ENCODE data around the gene TMEM91.

Gene TMEM91

DNA sequence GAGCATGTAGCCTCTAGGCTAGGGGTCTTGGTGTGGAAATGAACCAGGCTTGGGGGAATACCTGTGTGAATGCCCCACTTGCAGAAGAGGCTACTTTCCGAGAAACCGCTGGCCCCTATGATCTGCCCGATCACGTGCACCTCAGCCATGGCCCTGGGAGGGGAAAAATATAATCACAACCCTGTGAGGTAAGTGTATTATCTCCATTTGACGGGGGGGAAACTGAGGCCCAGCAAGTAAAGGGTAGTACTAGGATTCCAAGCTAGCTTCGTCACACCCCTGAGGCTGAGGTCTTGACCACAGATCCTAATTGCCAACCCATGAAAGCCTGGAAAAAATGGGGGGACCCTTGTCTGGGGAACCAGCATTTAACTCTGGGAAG is 13.0 kb upstream of the TMEM91 start:
- no peaks in the 10 kb centered on the region for H3K36me3 Mint-ChIP-seq (ENCODE audit: low read depth)
- H3K4me1 Mint-ChIP-seq = peaks cover 9% of the 10 kb centered on the region
- TF ChIP-seq, protein P1, sequence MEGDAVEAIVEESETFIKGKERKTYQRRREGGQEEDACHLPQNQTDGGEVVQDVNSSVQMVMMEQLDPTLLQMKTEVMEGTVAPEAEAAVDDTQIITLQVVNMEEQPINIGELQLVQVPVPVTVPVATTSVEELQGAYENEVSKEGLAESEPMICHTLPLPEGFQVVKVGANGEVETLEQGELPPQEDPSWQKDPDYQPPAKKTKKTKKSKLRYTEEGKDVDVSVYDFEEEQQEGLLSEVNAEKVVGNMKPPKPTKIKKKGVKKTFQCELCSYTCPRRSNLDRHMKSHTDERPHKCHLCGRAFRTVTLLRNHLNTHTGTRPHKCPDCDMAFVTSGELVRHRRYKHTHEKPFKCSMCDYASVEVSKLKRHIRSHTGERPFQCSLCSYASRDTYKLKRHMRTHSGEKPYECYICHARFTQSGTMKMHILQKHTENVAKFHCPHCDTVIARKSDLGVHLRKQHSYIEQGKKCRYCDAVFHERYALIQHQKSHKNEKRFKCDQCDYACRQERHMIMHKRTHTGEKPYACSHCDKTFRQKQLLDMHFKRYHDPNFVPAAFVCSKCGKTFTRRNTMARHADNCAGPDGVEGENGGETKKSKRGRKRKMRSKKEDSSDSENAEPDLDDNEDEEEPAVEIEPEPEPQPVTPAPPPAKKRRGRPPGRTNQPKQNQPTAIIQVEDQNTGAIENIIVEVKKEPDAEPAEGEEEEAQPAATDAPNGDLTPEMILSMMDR (IDR thresholded peaks at IDR 0.05; ENCODE audit: unreplicated experiment in 3 of 3) = no peak
- no peaks in the 10 kb centered on the region for H3K9me3 Mint-ChIP-seq
- no peaks in the 10 kb centered on the region for H3K27me3 Mint-ChIP-seq (ENCODE audit: low read depth)
- H3K4me3 Mint-ChIP-seq = peak overlapping the region; percentile 89 to 98 (median 94)
- peak overlapping the region; percentile 98 to 100 (median 99) for H3K27ac Mint-ChIP-seq

DNA sequence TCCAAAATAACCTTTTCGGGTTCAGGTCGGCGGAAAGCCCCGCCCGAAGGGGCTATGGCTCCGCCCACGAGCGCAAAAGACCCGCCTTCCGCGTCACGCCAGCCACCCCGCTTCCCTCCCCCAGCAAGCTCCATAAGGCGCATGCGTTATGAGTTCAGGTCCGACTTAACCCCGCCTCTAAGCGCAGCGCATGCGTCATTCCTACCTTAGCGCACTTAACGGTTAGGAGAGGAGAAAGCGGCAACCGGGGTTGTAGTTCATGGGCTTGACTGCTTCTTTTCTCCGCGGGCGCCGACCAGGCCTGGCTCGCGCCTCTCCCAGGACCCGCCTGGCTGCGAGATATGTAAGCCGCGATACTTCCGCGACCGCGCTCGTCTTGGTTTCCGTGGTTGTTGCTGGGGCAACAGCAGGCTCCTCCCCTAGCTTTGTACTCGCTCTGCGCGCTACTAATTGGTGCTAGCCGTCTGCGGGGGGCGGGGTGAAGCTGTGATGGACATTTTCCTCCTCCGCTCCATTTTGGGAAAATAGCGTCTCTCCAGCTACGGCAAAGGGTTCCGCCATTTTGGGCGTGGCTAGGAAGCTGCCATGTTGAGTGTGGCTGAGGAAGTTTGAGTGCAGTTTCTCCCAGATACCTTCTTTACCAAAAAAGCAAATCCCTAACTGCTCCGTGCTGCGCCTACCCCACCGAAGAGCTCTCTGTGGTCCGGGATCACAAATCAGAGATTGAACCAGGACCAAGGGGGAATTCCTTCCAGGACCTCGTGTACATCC is 12.4 kb upstream of the TMEM91 start, which contains the start of gene B9D2:
Gene B9D2 (minus strand): TSS at position 397 of the 771 bp plus-strand sequence. CDS start 630 bp downstream, outside the sequence.
- no peaks in the 10 kb centered on the region for H3K27me3 Mint-ChIP-seq (ENCODE audit: low read depth)
- no peaks in the 10 kb centered on the region for H3K36me3 Mint-ChIP-seq (ENCODE audit: low read depth)
- H3K27ac Mint-ChIP-seq = peak within 1 kb of the TSS; percentile 98 to 100 (median 99)
- H3K4me3 Mint-ChIP-seq = peak within 1 kb of the TSS; percentile 89 to 98 (median 94)
- peaks cover 9% of the 10 kb centered on the region for H3K4me1 Mint-ChIP-seq
- H3K9me3 Mint-ChIP-seq = no peaks in the 10 kb centered on the region
- TF ChIP-seq, protein P1 (IDR thresholded peaks at IDR 0.05; ENCODE audit: unreplicated experiment in 3 of 3) = no peak

DNA sequence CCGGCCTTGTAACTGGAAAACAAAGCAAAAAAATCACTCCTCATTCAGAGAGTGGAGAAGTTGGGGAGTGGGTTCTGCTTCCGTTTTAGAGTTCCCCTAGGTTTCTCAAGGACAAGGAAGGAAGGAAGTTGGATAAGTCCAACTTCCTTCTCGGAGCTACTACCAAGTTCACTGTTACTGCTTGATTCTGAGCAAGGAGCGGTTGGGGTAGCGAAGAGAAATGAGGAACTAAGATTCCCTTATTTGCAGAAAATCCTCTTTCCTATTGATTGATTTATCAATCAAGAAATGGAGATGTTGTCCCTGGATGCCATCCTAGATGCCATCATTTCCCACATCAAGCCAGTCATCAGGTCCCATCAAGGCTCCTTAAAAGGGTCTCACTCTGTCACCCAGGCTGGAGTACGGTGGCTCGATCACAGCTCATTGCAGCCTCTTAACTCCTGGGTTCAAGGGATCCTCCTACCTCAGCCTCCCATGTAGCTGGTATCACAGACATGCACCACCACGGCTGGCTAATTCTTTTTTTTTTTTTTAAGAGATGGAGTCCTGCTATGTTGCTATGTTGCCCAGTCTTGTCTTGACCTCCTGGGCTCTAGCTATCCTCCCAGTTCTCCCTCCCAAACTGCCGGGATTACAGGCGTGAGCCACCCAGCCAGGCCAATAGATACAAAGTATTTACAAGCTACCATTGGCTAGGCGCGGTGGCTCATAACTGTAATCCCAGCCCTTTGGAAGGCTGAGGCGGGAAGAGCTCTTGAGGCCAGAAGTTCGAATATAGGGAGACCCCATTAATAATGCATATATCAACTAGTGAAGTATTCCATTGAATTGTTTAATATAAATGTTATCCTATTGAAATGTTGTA is 11.6 kb upstream of the TMEM91 start:
- Mint-ChIP-seq H3K9me3 (no peaks in the 10 kb centered on the region), H3K36me3 (ENCODE audit: low read depth) (no peaks in the 10 kb centered on the region), H3K27ac (peak overlapping the region; percentile 98 to 100 (median 99)), H3K4me3 (peak overlapping the region; percentile 89 to 98 (median 94)), H3K27me3 (ENCODE audit: low read depth) (no peaks in the 10 kb centered on the region), H3K4me1 (peaks cover 9% of the 10 kb centered on the region)
- TF ChIP-seq, protein P1 (IDR thresholded peaks at IDR 0.05; ENCODE audit: unreplicated experiment in 3 of 3) = no peak

DNA sequence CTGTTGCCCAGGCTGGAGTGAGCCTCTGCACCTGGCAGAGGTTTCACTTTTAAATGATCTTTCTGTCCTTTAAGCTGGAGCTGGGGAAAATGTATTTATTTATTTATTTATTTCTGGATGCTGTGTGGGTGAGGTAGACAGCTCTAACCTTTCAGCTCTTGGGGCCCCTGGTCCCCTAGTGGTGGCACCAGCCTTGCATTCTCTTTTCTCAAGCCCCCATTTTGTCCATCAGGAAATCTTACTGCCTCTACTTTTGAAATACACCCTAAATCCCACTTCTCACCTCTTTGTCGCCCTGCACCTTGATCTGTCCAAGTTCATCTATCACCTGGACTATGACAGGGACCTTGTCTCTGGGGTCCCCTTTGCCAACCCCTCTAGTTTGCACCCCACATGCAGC is 10.2 kb upstream of the TMEM91 start:
- H3K4me1 Mint-ChIP-seq = peaks cover 9% of the 10 kb centered on the region
- TF ChIP-seq, protein P1 (IDR thresholded peaks at IDR 0.05; ENCODE audit: unreplicated experiment in 3 of 3) = no peak
- peak overlapping the region; percentile 63 to 83 (median 81) for H3K4me3 Mint-ChIP-seq
- no peaks in the 10 kb centered on the region for H3K9me3 Mint-ChIP-seq
- H3K36me3 Mint-ChIP-seq (ENCODE audit: low read depth) = no peaks in the 10 kb centered on the region
- H3K27me3 Mint-ChIP-seq (ENCODE audit: low read depth) = no peaks in the 10 kb centered on the region
- H3K27ac Mint-ChIP-seq = peak overlapping the region; percentile 78 to 92 (median 79)

DNA sequence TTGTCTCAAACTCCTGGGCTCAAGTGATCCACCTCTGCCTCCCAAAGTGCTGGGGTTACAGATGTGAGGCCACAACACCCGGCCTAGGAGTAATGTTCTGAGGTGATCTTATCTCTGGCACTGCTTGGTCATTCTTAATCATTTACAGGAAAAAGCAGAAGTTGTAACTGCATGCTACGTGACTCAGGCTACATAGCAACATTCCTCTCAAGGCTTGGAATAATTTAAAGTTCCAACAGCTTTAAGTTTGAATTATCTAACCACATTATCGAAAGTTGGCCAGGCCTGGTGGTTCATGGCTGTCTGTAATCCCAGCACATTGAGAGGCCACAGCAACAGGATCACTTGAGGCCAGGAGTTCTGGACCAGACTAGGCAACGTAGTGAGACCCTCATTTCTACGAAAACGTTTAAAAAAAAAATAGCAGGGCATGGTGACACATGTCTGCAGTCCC is 8.5 kb upstream of the TMEM91 start:
- peak overlapping the region in 2 of 3 experiments; percentile 25 to 59 for H3K4me3 Mint-ChIP-seq
- no peaks in the 10 kb centered on the region for H3K27me3 Mint-ChIP-seq (ENCODE audit: low read depth)
- TF ChIP-seq, protein P1 (IDR thresholded peaks at IDR 0.05; ENCODE audit: unreplicated experiment in 3 of 3) = no peak
- peak overlapping the region; percentile 77 to 93 (median 88) for H3K27ac Mint-ChIP-seq
- H3K36me3 Mint-ChIP-seq (ENCODE audit: low read depth) = no peaks in the 10 kb centered on the region
- no peaks in the 10 kb centered on the region for H3K9me3 Mint-ChIP-seq
- peaks cover 9% of the 10 kb centered on the region for H3K4me1 Mint-ChIP-seq
